Ectodermal cell (in vitro differentiated cells): ENCODE results near the gene CDH9.

Source experiments
- H3K27ac ChIP-seq: 2 replicates; pipeline ENCODE4 v1.7.0; 2013; ENCODE audit warnings: mild to moderate bottlenecking, low read depth, low read length; ENCODE audit not compliant: insufficient read depth, poor library complexity, severe bottlenecking
- H3K27me3 ChIP-seq: 2 replicates; pipeline ENCODE4 v1.7.0; 2013; ENCODE audit warnings: mild to moderate bottlenecking, low read length; ENCODE audit not compliant: insufficient read depth, control insufficient read depth, poor library complexity, severe bottlenecking
- H3K36me3 ChIP-seq: one replicate; pipeline ENCODE4 v1.7.0; 2013; ENCODE audit warnings: low read length; ENCODE audit not compliant: control insufficient read depth, insufficient read depth
- H3K4me1 ChIP-seq: one replicate; pipeline ENCODE4 v1.7.0; 2013; ENCODE audit warnings: low read length; ENCODE audit not compliant: control insufficient read depth, insufficient read depth
- H3K4me3 ChIP-seq: 2 replicates; pipeline ENCODE4 v1.7.0; 2013; ENCODE audit warnings: low read depth, low read length, control low read depth; ENCODE audit not compliant: insufficient read depth
- H3K9me3 ChIP-seq: 2 replicates; pipeline ENCODE4 v1.7.0; 2013; ENCODE audit warnings: mild to moderate bottlenecking, low read length, moderate library complexity; ENCODE audit not compliant: control insufficient read depth
- WGBS, 2 experiments: methylation state at CpG; one replicate each; pipeline ENCODE4 v1.1.7; 2013; ENCODE audit warnings: missing lambda C conversion rate in 2 of 2; 5-methylcytosine and 5-hydroxymethylcytosine counted together

Gene CDH9

DNA sequence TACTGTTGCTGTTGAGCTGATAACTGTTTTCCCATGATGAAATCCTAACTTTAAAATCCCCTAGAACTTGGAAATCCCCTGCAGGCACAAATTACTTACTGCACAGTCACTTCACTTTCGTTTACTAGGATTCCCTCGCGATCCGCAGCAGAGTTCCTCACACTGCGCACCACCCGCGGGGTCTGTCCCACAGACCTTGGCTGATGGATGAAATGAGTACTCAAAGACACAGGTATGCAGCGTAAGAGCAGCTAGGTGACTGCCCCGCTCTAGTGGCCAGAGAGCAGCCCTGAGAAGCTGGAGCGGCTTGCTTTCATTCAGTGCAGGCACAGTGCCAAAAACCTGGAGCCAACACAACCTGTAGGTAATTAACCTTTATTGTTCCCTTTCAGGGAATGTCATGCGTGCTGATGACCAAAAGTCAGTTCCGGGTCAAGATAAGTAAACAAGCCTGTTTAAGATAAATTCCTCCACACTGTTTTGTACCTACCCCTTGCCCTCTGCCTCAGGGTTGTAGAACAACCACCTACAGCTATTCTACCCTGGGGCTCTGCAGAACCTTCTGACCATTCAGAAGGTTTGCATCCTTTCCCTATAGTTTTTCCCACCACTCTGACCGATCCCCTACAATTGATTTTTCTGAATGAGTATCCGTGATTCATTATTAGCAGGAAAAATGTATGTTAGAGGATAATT lies 191.2 kb downstream of the CDH9 start:
- Histone ChIP-seq H3K4me1 (no peaks in the 10 kb centered on the region), H3K9me3 (no peaks in the 10 kb centered on the region), H3K27me3 (no peaks in the 10 kb centered on the region), H3K4me3 (no peak overlapping the region), H3K36me3 (no peaks in the 10 kb centered on the region), H3K27ac (no peak overlapping the region)
- WGBS, 2 experiments, result 92 to 96% methylated on average over 13 to 14 of the region's 14 CpGs

DNA sequence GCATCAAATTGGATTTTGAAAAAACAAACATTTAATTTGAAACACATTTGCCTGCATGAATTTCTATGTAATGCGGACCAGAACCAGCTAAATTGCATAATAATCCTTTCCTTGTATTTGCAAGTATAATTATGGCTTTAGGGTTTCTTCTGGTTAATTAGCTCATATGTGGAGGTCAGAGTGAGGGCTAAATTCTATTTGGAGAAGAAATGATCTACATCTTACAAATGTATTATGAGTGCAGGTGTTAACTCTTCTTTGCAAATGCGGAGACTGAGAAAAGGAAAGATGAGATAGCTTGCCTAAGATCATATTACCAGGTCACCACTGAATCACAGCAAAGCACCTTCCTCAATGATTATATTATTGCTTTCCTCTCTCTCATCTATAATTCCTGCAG lies 194.7 kb downstream of the CDH9 start:
- Histone ChIP-seq H3K27ac (no peak overlapping the region), H3K9me3 (no peaks in the 10 kb centered on the region), H3K4me3 (no peak overlapping the region), H3K4me1 (no peaks in the 10 kb centered on the region), H3K36me3 (no peaks in the 10 kb centered on the region), H3K27me3 (no peaks in the 10 kb centered on the region)
- 80 to 90% methylated on average over 1 to 2 of the region's 2 CpGs for WGBS, 2 experiments

DNA sequence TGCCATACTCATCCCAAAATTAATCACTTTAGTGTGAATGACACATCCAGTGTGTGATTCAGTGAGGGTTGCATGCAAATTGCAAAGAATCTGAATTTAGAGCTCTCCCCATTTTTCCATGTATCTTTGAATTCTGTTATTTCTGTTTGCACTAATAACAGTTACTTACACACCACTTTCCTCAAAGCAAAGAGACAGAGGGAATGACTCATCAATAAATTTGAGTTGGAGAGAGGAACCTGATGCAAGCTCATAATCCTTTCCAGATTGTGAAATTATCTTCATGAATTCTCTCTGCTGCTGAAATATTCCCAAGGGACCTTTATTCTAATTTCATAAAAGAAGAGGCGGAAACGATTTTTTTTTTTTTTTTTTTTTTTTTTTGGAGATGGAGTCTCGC lies 204.8 kb downstream of the CDH9 start:
- no peak overlapping the region for H3K4me3 ChIP-seq
- H3K27me3 ChIP-seq, result no peaks in the 10 kb centered on the region
- H3K36me3 ChIP-seq, result no peaks in the 10 kb centered on the region
- H3K4me1 ChIP-seq, result no peaks in the 10 kb centered on the region
- H3K27ac ChIP-seq, result no peak overlapping the region
- 67% methylated on average over 1 of the region's 3 CpGs; no CpG with 5 or more reads in 1 of the 2 experiments for whole genome bisulfite sequencing, 2 experiments
- no peaks in the 10 kb centered on the region for H3K9me3 ChIP-seq
